HG02943 (cell line): ENCODE data around the gene P2RY11.

Experiments
- ATAC-seq: cut with Tn5 transposase; IDR thresholded peaks from one replicate; pipeline ENCODE4 v1.9.1; 2021; ENCODE audit warnings: mild to moderate bottlenecking, low read depth, moderate library complexity; ENCODE audit not compliant: unreplicated experiment

Gene P2RY11

DNA sequence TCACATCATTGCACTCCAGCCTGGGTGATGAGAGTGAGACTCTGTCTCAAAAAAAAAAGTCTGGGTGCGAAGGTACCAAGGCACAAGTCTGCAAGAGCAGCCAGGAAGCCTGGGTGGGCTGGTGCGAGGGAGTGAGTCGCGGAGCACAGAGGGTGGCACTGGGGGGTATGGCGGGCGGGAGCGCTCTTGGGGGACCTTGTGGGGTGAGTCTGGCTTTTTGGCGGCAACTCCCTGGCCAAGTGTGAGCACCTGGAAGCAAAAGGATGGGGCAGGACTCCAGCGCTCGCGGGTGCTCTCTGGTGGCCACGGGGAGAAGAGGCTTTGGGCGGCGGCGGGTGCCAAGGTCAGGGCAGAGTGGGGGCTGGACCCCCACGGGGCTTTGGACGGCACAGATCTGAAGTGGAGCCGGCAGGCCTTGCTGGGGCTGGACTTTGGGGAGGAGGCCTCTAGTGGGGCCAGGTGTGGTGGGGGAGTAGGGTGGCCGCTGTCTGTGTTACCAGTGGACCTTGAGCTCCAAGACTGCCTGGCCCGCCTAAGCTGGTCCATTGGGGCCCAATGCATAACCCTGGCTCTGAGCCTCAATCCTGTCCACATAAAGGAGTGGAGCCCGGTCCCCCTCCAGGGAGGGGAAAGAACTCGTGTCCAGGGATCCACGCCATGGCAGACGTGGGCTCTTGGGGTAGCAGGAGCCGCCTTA lies 1.6 kb downstream of the P2RY11 start:
- ATAC-seq: no peak

DNA sequence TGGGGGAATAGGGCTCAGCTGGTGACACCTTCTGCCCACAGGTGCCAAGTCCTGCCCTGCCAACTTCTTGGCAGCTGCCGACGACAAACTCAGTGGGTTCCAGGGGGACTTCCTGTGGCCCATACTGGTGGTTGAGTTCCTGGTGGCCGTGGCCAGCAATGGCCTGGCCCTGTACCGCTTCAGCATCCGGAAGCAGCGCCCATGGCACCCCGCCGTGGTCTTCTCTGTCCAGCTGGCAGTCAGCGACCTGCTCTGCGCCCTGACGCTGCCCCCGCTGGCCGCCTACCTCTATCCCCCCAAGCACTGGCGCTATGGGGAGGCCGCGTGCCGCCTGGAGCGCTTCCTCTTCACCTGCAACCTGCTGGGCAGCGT lies 2.1 kb downstream of the P2RY11 start:
- ATAC-seq: no peak

DNA sequence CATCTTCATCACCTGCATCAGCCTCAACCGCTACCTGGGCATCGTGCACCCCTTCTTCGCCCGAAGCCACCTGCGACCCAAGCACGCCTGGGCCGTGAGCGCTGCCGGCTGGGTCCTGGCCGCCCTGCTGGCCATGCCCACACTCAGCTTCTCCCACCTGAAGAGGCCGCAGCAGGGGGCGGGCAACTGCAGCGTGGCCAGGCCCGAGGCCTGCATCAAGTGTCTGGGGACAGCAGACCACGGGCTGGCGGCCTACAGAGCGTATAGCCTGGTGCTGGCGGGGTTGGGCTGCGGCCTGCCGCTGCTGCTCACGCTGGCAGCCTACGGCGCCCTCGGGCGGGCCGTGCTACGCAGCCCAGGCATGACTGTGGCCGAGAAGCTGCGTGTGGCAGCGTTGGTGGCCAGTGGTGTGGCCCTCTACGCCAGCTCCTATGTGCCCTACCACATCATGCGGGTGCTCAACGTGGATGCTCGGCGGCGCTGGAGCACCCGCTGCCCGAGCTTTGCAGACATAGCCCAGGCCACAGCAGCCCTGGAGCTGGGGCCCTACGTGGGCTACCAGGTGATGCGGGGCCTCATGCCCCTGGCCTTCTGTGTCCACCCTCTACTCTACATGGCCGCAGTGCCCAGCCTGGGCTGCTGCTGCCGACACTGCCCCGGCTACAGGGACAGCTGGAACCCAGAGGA lies 2.6 kb downstream of the P2RY11 start:
- no peak for ATAC-seq

DNA sequence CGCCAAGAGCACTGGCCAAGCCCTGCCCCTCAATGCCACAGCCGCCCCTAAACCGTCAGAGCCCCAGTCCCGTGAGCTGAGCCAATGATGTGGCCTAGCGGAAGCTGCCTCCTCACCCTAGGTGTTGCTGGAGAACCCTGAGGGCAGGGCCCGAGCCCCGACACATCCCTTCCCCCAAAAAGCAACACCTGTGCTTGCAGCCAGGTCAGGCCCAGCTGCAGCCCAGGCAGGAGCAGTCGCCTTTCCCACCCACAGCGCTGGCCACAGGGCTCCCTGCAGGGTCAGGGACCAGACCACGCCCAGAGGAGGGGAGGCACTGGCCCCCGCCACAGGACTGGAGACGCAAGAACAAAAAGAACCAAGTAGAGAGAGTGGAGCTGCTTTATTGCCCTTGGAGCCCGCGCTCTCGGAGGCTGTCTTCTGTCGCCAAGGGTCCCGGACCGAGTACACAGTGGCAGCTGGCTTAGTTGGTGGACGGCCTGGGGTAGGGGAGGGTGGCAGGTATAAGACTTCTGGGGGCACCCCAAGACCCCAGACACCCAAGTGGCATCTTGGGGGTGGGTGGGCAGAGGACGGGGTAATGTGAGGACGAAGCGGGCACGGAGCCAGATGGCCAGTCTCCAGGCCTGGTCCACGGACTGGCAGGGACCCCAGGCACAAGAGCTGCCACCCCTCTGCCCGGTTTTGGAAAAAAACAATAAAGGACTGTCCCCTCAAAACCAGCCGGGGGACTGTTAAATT lies 3.3 kb downstream of the P2RY11 start:
- no peak for ATAC-seq

DNA sequence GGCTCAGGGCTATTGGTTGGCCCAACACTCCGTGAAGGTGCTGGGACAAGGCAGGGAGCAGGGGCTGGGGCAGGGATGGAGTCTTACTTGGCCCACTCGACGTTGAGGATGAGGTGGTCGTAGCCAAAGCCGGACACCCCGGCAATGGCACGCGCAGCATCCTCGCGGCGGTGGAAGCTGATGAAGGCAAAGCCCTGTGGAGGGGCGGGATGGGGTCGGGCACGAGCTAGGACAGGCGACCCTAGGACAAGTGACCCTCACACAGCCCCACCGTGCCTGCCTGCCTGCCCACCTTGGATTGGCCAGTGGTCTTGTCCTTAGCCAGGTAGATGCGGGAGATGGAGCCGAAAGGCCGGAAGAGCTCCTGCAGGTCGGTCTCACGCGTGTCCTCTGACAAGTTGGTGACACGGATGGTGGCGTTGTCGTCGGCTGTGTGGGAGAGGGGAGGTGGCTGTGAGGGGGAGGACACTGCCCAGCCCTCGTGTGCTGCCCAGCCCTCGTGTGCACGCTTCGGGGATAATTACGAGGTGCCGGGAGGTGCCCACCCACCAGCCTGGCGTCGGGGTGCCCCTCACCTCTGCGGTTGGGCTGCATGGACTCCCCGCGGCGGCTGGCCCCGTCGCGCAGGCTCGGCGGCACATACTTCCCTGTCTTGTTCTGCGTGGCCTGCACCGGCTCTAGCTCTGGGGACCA lies 4.0 kb downstream of the P2RY11 start:
- ATAC-seq: no peak

DNA sequence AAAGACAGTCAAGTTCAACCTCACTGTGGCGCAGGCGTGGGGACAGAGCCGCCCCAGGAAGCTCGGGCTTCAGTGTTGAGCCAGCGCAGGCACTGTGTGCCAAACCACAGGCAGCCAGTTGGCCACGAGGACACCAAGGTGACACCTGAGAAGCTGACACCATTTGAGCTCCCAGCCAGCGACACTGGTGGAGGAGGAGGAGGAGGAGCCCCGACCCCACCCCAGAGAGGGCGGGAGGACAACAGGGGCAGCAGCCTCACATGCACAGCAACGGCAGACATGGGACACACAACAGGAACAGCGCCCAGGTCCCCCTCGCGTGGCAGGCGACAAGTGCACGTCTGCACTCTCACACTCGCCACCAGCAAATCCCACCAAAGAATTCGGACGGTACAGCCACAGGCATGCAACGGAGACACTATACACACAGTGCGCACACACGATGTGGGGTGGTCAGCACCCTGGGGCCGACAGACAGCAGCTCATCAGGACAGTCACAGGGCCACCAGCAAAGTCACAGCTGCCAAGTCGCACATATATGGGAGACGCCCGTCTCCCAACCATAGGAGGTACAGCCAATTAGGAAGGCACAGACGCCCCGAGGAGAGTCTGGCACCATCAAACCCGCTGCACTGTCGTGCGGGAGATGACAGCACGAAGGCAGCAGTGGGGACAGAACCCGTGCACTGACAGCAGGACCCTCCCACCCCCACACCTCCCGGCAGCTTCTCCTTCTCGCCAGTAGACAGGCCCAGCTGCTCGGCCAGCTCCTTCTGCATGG lies 4.8 kb downstream of the P2RY11 start:
- ATAC-seq: no peak

DNA sequence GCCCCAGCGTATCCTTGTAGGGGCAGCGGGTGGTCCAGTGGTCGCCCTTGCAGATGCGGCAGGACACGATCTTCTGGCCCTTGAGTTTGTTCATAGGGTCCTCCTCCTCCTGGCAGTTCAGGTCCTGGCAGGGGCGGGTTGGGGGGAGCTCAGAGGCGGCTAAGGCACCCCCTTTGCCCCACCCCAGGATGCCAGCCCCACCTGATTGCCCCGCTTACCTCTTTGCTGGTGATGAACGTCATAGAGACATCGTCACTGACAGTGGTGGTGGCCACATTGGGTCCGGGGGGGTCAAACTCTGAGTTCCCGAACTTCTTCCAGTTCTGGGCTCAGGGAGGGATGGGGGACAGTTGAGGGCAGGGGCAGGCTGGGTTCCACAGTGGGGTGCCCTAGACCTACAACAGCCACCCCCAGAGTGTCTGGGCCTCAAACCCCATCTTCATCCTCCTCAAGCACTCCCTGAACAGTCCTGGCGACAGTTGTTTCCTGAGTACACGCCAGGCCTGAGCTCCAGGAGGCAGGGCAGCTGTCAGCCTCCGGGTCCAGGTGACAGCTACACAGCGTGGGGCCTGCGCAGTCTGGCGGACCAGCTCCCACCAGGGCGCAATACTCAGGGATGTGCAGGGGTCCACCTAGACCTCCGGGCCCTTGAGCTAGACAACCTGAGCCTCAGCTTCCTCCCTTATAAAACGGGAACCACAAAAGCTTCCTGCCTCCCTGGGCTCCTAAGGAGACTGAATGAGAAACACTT lies 5.5 kb downstream of the P2RY11 start:
- ATAC-seq: no peak

DNA sequence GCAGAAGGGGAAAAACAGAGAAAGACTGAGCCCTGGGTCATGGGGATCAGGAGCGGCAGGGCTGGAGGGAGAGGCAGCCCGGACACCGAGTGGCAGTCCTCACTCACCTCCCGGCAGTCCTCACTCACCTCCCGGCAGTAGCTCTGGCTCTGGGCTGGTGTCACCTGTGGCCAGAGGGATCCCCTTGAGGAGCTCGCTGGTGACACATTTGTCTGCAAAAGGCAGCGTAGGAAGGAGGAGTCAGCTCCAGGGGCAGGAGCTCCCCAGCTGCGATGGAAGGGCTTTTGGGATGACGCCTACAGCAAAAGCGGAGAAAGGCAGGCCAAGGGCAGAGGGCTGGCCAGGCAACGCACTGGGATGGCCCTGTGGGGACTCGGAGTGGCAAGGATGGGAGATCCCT lies 7.5 kb downstream of the P2RY11 start:
- ATAC-seq: no peak

DNA sequence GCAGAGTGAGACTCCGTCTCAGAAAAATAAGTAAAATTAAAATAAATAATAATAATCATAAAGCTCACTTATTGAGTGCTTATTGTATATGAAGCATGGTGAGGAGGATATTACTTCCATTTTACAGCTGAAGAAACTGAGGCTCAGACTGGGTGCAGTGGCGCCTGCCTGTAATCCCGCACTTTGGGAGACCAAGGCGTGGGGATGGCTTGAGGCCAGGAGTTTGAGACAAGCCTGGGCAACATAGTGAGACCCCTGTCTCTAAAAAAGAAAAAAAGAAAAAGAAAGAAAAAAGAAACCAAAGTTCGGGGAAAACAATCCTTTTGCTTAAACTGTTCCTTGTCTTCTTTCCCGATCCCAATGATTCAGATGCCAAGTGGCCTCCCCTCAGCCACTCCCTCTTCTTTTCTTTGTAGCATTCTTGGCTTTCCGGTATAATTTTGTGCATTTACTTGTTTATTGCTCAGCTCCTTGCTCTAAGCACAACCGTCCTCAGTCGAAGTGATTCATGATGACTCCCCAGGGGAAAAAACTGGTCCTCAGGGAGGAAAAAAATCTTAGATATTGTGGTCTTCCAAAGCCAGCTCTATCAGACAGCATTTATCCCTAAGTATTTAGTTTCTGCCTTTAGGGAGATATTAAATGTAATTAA lies 9.2 kb downstream of the P2RY11 start:
- ATAC-seq: no peak

DNA sequence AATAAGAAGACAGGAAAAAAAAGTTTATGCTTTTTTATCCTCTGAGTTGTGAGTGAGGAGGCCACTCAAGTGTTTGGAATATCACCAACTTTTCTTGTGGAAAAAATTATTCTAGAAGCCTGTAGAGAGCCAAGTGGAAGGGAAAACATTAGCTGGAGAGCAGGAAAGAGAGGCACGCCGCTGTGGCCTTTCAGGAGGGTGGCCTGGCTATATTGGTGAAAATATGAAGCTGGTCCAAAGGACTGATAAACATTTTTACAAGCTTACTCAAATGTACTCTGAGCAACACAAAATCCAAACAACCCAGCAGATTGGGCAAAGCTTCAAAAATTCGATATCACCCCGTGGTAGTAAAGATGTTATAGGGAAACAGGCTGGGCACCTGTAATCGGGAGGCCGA lies 10.6 kb downstream of the P2RY11 start:
- no peak for ATAC-seq

DNA sequence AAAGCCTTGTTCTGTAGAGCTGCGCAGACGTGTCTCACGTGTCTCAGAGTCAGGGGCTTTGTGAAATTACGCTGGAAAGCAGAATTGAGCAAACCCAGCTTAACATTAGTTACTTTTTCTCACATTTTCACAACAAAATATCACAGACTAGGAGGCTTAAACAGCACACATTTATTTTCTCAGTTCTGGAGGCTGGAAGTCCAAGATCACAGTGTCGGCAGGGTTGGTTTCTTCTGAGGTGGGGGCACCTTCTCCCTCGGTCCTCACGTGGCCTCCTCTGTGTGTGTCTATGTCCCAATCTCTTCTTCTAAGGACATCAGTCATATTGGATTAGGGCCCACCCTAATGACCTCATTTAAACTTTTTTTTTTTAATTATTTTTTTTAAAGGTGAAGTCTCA lies 12.9 kb downstream of the P2RY11 start:
- ATAC-seq: no peak

DNA sequence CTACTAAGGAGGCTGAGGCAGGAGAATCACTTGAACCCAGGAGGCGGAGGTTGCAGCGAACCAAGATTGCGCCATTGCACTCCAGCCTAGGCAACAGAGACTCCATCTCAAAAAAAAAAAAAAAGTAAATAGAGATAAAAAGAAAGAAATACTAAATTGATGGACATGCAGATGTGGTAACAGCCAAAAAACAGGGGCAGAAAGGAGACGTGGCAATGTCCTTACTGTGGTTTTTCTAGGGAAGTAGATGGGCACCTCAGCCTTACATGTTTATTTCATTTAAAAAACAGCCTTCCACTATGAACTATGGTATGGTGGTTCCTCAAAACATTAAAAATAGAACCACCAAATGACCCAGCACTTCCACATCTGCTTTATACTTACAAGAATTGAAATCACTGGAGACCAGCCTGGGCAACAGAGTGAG lies 14.7 kb downstream of the P2RY11 start:
- no peak for ATAC-seq

DNA sequence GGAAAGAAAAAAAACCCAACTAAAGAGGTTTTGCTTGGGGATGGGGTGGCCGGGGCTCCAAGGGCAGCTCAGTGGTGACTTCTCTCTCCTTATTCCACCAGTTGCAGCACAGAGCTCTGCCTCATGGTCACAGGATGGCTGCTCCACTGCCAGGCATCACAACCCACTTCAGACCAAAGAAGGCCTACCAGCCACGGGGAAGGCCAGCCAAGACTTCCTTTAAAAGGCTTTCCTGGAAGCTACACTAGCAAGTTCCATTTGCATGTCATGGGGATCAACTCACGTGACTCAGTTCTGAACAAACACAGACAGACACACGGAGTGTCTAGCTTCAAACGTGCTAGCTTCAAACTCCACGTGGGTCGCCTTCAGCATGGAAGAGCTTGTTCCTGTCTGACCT lies 21.4 kb downstream of the P2RY11 start:
- ATAC-seq: no peak

DNA sequence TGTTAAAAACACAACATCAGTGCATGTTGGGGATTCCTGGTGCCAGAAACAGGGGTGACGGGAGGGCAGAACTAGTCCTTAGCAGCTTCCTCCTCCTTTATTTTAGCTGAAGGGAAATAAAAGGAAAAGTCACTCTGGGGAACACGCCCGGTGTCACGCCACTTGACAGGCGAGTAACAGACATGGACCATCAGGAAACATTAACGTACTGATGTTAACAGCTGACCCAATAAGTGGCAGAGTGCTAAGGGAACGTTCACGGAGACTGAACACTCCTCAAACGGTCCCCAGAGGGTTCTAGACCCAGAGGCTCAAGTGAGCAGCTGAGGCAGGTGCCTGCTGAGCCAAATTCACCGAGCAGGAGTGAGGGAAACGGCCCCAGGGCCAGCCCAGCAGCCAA lies 22.1 kb downstream of the P2RY11 start:
- no peak for ATAC-seq

DNA sequence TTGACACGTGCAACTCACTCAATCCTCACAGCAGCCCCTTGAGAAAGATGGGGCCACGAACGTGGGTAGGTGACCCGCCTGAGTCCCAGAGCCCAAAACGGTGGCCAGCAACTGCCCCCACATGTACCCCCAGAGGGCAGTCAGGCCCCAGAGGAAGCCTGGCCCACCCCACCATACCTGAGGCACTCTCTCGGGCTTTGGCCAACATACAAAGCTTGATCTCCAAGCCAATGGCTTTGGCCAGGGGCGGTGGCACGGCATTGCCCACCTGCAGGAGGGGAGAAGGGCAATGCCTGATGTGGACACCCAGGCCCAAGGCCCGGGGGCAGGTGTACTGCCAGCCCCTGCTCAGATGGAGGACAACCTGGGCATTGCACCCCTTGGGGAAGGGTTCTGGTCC lies 22.5 kb downstream of the P2RY11 start:
- ATAC-seq: no peak

DNA sequence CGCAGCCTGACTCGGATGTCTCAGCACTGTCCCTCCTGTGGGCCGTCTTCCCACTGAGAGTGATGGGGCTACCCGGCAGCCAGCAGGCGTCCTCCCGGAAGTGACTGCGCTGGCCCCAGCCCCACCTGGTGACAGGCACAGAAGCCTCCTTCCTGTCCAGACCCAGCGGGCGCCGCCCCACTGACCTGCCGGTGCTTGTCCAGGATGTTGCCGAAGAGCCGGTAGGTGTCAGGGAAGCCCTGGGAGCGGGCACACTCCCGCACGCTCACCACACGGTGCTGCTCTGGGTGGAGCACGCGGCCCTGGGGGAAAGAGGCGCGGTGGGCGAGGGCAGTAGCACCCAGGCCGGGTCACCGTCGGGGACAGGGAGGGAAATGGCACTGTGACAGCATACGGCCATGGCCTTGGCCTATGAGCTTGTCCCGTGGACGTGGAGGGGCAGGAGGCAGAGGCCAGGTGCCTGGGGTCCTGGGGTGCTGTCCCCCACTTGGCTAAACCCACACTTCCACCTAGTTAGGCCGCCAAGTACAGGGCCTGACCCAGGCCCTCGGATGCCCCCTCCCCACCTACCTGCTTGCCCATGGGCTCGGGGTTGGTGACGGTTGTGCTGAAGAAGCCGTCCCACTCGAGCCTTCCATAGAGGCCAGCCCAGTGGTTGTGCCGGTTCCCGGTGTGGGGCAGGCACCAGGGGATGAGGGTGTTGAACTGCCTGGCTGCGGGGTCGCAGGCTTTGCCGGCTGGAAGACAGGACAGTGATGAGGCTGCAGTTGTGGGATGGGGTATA lies 24.2 kb downstream of the P2RY11 start:
- ATAC-seq: no peak

DNA sequence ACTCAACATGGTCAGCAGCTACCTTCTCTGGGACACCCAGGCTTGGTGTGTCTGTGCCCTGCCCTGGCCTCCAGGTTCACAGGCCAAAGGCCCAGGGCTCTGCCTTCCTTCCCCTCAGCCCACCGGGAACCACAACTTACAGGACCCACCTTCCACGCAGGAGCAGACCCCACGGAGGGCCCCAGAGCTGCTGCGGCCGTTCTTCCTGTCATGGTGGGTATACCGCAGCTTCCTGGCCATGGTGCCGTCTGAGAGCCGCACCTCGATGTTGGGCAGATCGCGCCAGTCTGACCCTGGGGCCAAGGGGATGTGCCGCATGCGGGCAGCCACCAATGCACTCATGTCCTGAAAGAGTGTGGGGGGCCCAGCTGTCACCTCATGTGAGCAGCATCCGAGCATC lies 25.4 kb downstream of the P2RY11 start:
- no peak for ATAC-seq
